ENCODE results near the gene SNRNP70.

The SNRNP70 gene

GRCh38 chr19:49094505-49095482 is 9.5 kb downstream of the SNRNP70 start:
- DNase-seq: no peak
- in situ Hi-C loops (cut with HindIII; ENCODE audit: low pct_ligation_motif_present, low pct_unique_long_range_greater_than_20kb, low sequenced_read_pairs): no loop called here

- in situ Hi-C loops (cut with HindIII; ENCODE audit: low pct_ligation_motif_present, low pct_unique_long_range_greater_than_20kb, low sequenced_read_pairs): no loop called here
- DNase-seq: peak; percentile 64
Observed at GRCh38 chr19:49097453-49098288, 12.4 kb downstream of the SNRNP70 start.

- in situ Hi-C loops (cut with HindIII; ENCODE audit: low pct_ligation_motif_present, low pct_unique_long_range_greater_than_20kb, low sequenced_read_pairs): no loop called here
- no peak for DNase-seq
Observed at GRCh38 chr19:49098795-49099194, 13.5 kb downstream of the SNRNP70 start.

GRCh38 chr19:49101160-49101559 is 15.9 kb downstream of the SNRNP70 start:
- in situ Hi-C loops (cut with HindIII; ENCODE audit: low pct_ligation_motif_present, low pct_unique_long_range_greater_than_20kb, low sequenced_read_pairs): no loop called here
- DNase-seq: no peak

GRCh38 chr19:49102303-49102702 is 17.1 kb downstream of the SNRNP70 start:
- in situ Hi-C loops (cut with HindIII; ENCODE audit: low pct_ligation_motif_present, low pct_unique_long_range_greater_than_20kb, low sequenced_read_pairs): no loop called here
- DNase-seq: no peak

GRCh38 chr19:49103331-49104085 is 18.3 kb downstream of the SNRNP70 start:
- in situ Hi-C loops (cut with HindIII; ENCODE audit: low pct_ligation_motif_present, low pct_unique_long_range_greater_than_20kb, low sequenced_read_pairs): no loop called here
- DNase-seq: no peak

GRCh38 chr19:49104229-49104864 is 19.1 kb downstream of the SNRNP70 start:
- in situ Hi-C loops (cut with HindIII; ENCODE audit: low pct_ligation_motif_present, low pct_unique_long_range_greater_than_20kb, low sequenced_read_pairs): no loop called here
- DNase-seq: no peak

GRCh38 chr19:49106648-49107135 is 21.4 kb downstream of the SNRNP70 start:
- in situ Hi-C loops (cut with HindIII; ENCODE audit: low pct_ligation_motif_present, low pct_unique_long_range_greater_than_20kb, low sequenced_read_pairs): no loop called here
- DNase-seq: peak; percentile 57

- in situ Hi-C loops (cut with HindIII; ENCODE audit: low pct_ligation_motif_present, low pct_unique_long_range_greater_than_20kb, low sequenced_read_pairs): no loop called here
- DNase-seq: no peak
Observed at GRCh38 chr19:49107625-49108459, 22.6 kb downstream of the SNRNP70 start.

- in situ Hi-C loops (cut with HindIII; ENCODE audit: low pct_ligation_motif_present, low pct_unique_long_range_greater_than_20kb, low sequenced_read_pairs): no loop called here
- DNase-seq: no peak
Observed at GRCh38 chr19:49109051-49109450, 23.8 kb downstream of the SNRNP70 start.

GRCh38 chr19:49109569-49110233 is 24.4 kb downstream of the SNRNP70 start:
- in situ Hi-C loops (cut with HindIII; ENCODE audit: low pct_ligation_motif_present, low pct_unique_long_range_greater_than_20kb, low sequenced_read_pairs): no loop called here
- no peak for DNase-seq

GRCh38 chr19:49110567-49110966 is 25.3 kb downstream of the SNRNP70 start:
- DNase-seq: no peak
- in situ Hi-C loops (cut with HindIII; ENCODE audit: low pct_ligation_motif_present, low pct_unique_long_range_greater_than_20kb, low sequenced_read_pairs): no loop called here

GRCh38 chr19:49111218-49111998 is 26.2 kb downstream of the SNRNP70 start:
- in situ Hi-C loops (cut with HindIII; ENCODE audit: low pct_ligation_motif_present, low pct_unique_long_range_greater_than_20kb, low sequenced_read_pairs): no loop called here
- DNase-seq: no peak

- in situ Hi-C loops (cut with HindIII; ENCODE audit: low pct_ligation_motif_present, low pct_unique_long_range_greater_than_20kb, low sequenced_read_pairs): no loop called here
- peak; percentile 72 for DNase-seq
Observed at GRCh38 chr19:49113762-49114629, 28.7 kb downstream of the SNRNP70 start, which contains the start of gene LIN7B. Gene LIN7B, plus strand, starts transcription at chr19:49114370. Its CDS starts 35 bp downstream, at chr19:49114405.
